ENCODE measurements around the gene CFAP299.

CFAP299 gene

DNA sequence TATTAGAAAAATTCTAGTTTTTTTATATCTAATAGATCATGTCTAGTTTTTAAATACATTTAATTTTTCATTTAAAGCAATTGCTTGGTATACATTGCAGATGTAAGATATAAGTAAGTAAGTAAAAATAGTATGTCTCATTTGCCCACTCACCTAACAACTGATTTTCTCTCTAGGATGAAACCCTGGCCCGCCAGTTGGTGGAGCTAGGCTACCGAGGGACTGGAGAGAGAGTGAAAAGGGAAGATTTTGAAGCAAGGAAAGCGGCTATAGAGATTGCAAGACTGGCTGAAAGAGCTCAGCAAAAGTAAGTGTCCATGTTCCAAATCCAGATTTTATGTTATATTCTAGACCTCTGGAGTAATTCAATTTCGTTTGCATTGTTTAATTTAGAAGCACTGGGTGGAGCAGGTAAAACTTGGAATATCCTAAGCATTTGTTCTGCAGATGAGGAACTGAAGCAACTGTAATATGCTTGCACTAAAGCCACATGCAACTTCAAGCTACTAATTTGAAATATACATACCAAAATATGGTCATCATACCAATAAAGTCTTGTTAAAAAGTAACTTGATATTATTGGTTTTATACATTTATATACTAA, 27.1 kb downstream of the CFAP299 start:
- no peaks in the 10 kb centered on the region for H3K9me3 ChIP-seq (ENCODE audit: control insufficient read depth, low read length)
- H3K4me3 ChIP-seq (ENCODE audit: extremely low read depth, insufficient read depth, low read length, poor library complexity, severe bottlenecking), result no peak overlapping the region
- H3K36me3 ChIP-seq (ENCODE audit: control insufficient read depth, insufficient read depth, low read length), result no peaks in the 10 kb centered on the region
- 17 to 25% methylated on average over 2 to 4 of the region's 4 CpGs for WGBS, 2 experiments (ENCODE audit: insufficient coverage in 2 of 2)
- H3K4me1 ChIP-seq (ENCODE audit: control insufficient read depth, insufficient read depth, low read length, poor library complexity, severe bottlenecking), result no peaks in the 10 kb centered on the region
- H3K27ac ChIP-seq (ENCODE audit: low read depth, low read length, severe bottlenecking), result no peak overlapping the region

GRCh38 chr4:80365928-80366327, 30.4 kb downstream of the CFAP299 start:
- Histone ChIP-seq H3K4me1 (ENCODE audit: control insufficient read depth, insufficient read depth, low read length, poor library complexity, severe bottlenecking) (no peaks in the 10 kb centered on the region), H3K27ac (ENCODE audit: low read depth, low read length, severe bottlenecking) (no peak overlapping the region), H3K4me3 (ENCODE audit: extremely low read depth, insufficient read depth, low read length, poor library complexity, severe bottlenecking) (no peak overlapping the region), H3K9me3 (ENCODE audit: control insufficient read depth, low read length) (peaks cover 6% of the 10 kb centered on the region), H3K36me3 (ENCODE audit: control insufficient read depth, insufficient read depth, low read length) (no peaks in the 10 kb centered on the region)
- WGBS, 2 experiments (ENCODE audit: insufficient coverage in 2 of 2), result no CpG with 5 or more reads among the region's 1 CpG

GRCh38 chr4:80367737-80368136, 32.2 kb downstream of the CFAP299 start:
- WGBS, 2 experiments (ENCODE audit: insufficient coverage in 2 of 2), result 81 to 83% methylated on average over 1 to 2 of the region's 2 CpGs
- Histone ChIP-seq H3K4me3 (ENCODE audit: extremely low read depth, insufficient read depth, low read length, poor library complexity, severe bottlenecking) (no peak overlapping the region), H3K27ac (ENCODE audit: low read depth, low read length, severe bottlenecking) (no peak overlapping the region), H3K36me3 (ENCODE audit: control insufficient read depth, insufficient read depth, low read length) (no peaks in the 10 kb centered on the region), H3K9me3 (ENCODE audit: control insufficient read depth, low read length) (peaks cover 11% of the 10 kb centered on the region), H3K4me1 (ENCODE audit: control insufficient read depth, insufficient read depth, low read length, poor library complexity, severe bottlenecking) (no peaks in the 10 kb centered on the region)

DNA sequence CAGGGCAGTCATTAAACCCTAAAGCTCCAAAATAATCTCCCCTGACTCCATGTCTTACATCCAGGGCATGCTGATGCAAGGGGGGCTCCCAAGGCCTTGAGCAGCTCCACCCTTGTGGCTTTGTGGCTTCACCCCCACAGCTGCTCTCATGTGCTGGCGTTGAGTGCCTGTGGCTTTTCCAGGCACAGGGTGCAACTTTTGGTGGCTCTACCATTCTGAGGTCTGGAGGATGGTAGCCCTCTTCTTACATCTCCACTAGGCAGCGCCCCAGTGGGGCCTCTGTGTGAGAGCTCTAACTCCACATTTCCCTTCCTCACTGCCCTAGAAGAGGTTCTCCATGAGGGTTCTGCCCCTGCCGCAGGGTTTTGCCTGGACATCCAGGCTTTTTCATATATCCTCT, 35.1 kb downstream of the CFAP299 start:
- peaks cover 11% of the 10 kb centered on the region for H3K9me3 ChIP-seq (ENCODE audit: control insufficient read depth, low read length)
- no peak overlapping the region for H3K27ac ChIP-seq (ENCODE audit: low read depth, low read length, severe bottlenecking)
- H3K4me3 ChIP-seq (ENCODE audit: extremely low read depth, insufficient read depth, low read length, poor library complexity, severe bottlenecking), result no peak overlapping the region
- no peaks in the 10 kb centered on the region for H3K4me1 ChIP-seq (ENCODE audit: control insufficient read depth, insufficient read depth, low read length, poor library complexity, severe bottlenecking)
- 87 to 100% methylated on average over 3 of the region's 3 CpGs for WGBS, 2 experiments (ENCODE audit: insufficient coverage in 2 of 2)
- H3K36me3 ChIP-seq (ENCODE audit: control insufficient read depth, insufficient read depth, low read length), result no peaks in the 10 kb centered on the region

DNA sequence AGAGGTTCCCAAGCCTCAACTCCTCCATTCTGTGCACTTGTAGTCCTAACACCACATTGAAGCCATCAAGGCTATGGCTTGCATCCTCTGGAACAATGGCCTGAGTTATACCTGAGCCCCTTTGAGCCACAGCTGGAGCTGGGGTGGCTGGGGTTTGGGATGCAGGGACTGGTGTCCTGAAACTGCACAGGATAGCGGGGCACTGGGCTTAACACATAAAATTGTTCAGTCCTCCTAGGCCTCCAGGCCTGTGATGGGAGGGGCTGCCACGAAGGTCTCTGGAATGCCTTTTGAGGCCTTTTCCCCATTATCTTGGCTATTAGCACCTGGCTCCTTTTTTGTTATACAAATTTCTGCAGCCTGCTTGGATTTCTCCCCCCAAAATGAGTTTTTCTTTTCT, 35.5 kb downstream of the CFAP299 start:
- peaks cover 11% of the 10 kb centered on the region for H3K9me3 ChIP-seq (ENCODE audit: control insufficient read depth, low read length)
- no peaks in the 10 kb centered on the region for H3K4me1 ChIP-seq (ENCODE audit: control insufficient read depth, insufficient read depth, low read length, poor library complexity, severe bottlenecking)
- no peaks in the 10 kb centered on the region for H3K36me3 ChIP-seq (ENCODE audit: control insufficient read depth, insufficient read depth, low read length)
- H3K27ac ChIP-seq (ENCODE audit: low read depth, low read length, severe bottlenecking), result no peak overlapping the region
- H3K4me3 ChIP-seq (ENCODE audit: extremely low read depth, insufficient read depth, low read length, poor library complexity, severe bottlenecking), result no peak overlapping the region
- 83 to 85% methylated on average over 2 of the region's 2 CpGs for WGBS, 2 experiments (ENCODE audit: insufficient coverage in 2 of 2)

DNA sequence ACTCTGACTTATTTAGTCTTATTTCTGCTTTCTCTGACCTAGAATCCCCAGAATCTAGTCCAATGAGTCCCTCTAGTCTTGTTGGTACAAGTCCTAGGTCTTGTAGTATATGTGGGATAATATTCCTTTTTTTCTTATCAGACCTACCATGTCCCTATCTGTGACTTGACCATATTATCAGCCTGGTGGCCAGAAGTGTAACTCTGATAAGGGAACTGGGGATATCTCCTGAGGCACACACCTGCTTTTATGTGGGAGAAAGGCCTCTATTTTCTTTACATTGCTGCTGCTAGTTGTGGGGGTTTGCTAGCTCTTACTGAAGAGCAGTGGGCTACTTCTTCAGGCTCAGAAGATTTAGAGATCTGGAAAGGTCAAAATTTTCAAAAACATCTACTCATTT, 38.6 kb downstream of the CFAP299 start:
- H3K27ac ChIP-seq (ENCODE audit: low read depth, low read length, severe bottlenecking), result no peak overlapping the region
- peaks cover 11% of the 10 kb centered on the region for H3K9me3 ChIP-seq (ENCODE audit: control insufficient read depth, low read length)
- H3K4me3 ChIP-seq (ENCODE audit: extremely low read depth, insufficient read depth, low read length, poor library complexity, severe bottlenecking), result no peak overlapping the region
- no peaks in the 10 kb centered on the region for H3K36me3 ChIP-seq (ENCODE audit: control insufficient read depth, insufficient read depth, low read length)
- no peaks in the 10 kb centered on the region for H3K4me1 ChIP-seq (ENCODE audit: control insufficient read depth, insufficient read depth, low read length, poor library complexity, severe bottlenecking)

- no peak overlapping the region for H3K4me3 ChIP-seq (ENCODE audit: extremely low read depth, insufficient read depth, low read length, poor library complexity, severe bottlenecking)
- no peaks in the 10 kb centered on the region for H3K4me1 ChIP-seq (ENCODE audit: control insufficient read depth, insufficient read depth, low read length, poor library complexity, severe bottlenecking)
- H3K9me3 ChIP-seq (ENCODE audit: control insufficient read depth, low read length), result no peaks in the 10 kb centered on the region
- H3K27ac ChIP-seq (ENCODE audit: low read depth, low read length, severe bottlenecking), result no peak overlapping the region
- WGBS, 2 experiments (ENCODE audit: insufficient coverage in 2 of 2), result 50% methylated on average over 1 of the region's 3 CpGs; no CpG with 5 or more reads in 1 of the 2 experiments
- no peaks in the 10 kb centered on the region for H3K36me3 ChIP-seq (ENCODE audit: control insufficient read depth, insufficient read depth, low read length)
Measured at GRCh38 chr4:80382090-80382832, 46.7 kb downstream of the CFAP299 start.

- no peaks in the 10 kb centered on the region for H3K4me1 ChIP-seq (ENCODE audit: control insufficient read depth, insufficient read depth, low read length, poor library complexity, severe bottlenecking)
- H3K9me3 ChIP-seq (ENCODE audit: control insufficient read depth, low read length), result no peaks in the 10 kb centered on the region
- WGBS, 2 experiments (ENCODE audit: insufficient coverage in 2 of 2), result 91 to 92% methylated on average over 25 of the region's 25 CpGs
- no peak overlapping the region for H3K27ac ChIP-seq (ENCODE audit: low read depth, low read length, severe bottlenecking)
- no peak overlapping the region for H3K4me3 ChIP-seq (ENCODE audit: extremely low read depth, insufficient read depth, low read length, poor library complexity, severe bottlenecking)
- H3K36me3 ChIP-seq (ENCODE audit: control insufficient read depth, insufficient read depth, low read length), result no peaks in the 10 kb centered on the region
Measured at GRCh38 chr4:80385397-80386280, 50.1 kb downstream of the CFAP299 start.

DNA sequence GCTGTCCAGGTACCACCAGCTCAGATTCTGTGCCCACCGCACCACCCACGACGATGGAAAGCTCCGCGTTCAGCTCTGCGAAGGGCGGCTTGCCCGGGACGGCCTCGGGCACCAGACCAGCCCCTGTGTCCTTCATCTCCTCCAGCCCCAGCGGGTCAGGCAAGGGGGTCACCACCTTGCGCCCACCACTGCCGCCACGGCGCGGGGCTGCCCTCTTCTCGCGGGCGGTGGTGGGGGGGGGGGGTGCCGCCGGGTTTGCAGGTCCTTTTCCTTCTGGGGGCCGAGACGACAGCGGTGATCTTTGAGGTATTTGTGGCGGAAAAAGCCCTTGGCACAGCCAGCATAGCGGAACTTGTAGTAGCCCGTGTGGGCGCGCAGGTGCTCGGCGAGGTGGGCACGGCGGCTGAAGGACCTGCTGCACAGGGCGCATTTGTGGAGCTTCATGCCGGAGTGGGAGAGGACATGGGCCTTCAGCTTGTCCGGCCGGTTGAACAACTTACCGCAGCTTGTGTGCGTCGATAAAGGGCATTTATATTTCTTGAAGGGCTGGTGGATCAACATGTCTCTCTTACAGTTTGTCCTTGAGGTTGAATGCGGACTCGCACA, 50.9 kb downstream of the CFAP299 start:
- Histone ChIP-seq H3K27ac (ENCODE audit: low read depth, low read length, severe bottlenecking) (no peak overlapping the region), H3K4me3 (ENCODE audit: extremely low read depth, insufficient read depth, low read length, poor library complexity, severe bottlenecking) (no peak overlapping the region), H3K36me3 (ENCODE audit: control insufficient read depth, insufficient read depth, low read length) (no peaks in the 10 kb centered on the region), H3K9me3 (ENCODE audit: control insufficient read depth, low read length) (no peaks in the 10 kb centered on the region), H3K4me1 (ENCODE audit: control insufficient read depth, insufficient read depth, low read length, poor library complexity, severe bottlenecking) (no peaks in the 10 kb centered on the region)
- WGBS, 2 experiments (ENCODE audit: insufficient coverage in 2 of 2), result 97 to 98% methylated on average over 33 of the region's 42 CpGs

- H3K27ac ChIP-seq (ENCODE audit: low read depth, low read length, severe bottlenecking), result no peak overlapping the region
- H3K4me1 ChIP-seq (ENCODE audit: control insufficient read depth, insufficient read depth, low read length, poor library complexity, severe bottlenecking), result no peaks in the 10 kb centered on the region
- 83 to 85% methylated on average over 11 of the region's 11 CpGs for WGBS, 2 experiments (ENCODE audit: insufficient coverage in 2 of 2)
- no peak overlapping the region for H3K4me3 ChIP-seq (ENCODE audit: extremely low read depth, insufficient read depth, low read length, poor library complexity, severe bottlenecking)
- no peaks in the 10 kb centered on the region for H3K36me3 ChIP-seq (ENCODE audit: control insufficient read depth, insufficient read depth, low read length)
- H3K9me3 ChIP-seq (ENCODE audit: control insufficient read depth, low read length), result no peaks in the 10 kb centered on the region
Measured at GRCh38 chr4:80387390-80388283, 52.1 kb downstream of the CFAP299 start.
